HG02840 (cell line): ENCODE measurements around the gene XXYLT1.

Experiments
- ATAC-seq: cut with Tn5 transposase; IDR thresholded peaks from one replicate; pipeline ENCODE4 v1.9.1; 2021; ENCODE audit warnings: mild to moderate bottlenecking, moderate library complexity, moderate number of reproducible peaks; ENCODE audit not compliant: unreplicated experiment, low FRiP score

The XXYLT1 gene

GRCh38 chr3:195155570-195156241, 115.3 kb downstream of the XXYLT1 start:
- ATAC-seq = no peak

GRCh38 chr3:195154793-195155535, 116.0 kb downstream of the XXYLT1 start:
- no peak for ATAC-seq

GRCh38 chr3:195154111-195154791, 116.7 kb downstream of the XXYLT1 start:
- ATAC-seq = no peak

- ATAC-seq = no peak
These were observed 117.3 kb downstream of the XXYLT1 start for GRCh38 chr3:195153653-195154052.

GRCh38 chr3:195153130-195153529, 117.8 kb downstream of the XXYLT1 start:
- ATAC-seq = no peak

GRCh38 chr3:195151866-195152541, 119.0 kb downstream of the XXYLT1 start:
- no peak for ATAC-seq

GRCh38 chr3:195151402-195151801, 119.6 kb downstream of the XXYLT1 start:
- no peak for ATAC-seq

GRCh38 chr3:195150181-195151118, 120.5 kb downstream of the XXYLT1 start:
- ATAC-seq = no peak

GRCh38 chr3:195149292-195150030, 121.5 kb downstream of the XXYLT1 start:
- no peak for ATAC-seq

- ATAC-seq = no peak
These were observed 122.4 kb downstream of the XXYLT1 start for GRCh38 chr3:195148549-195148948.

GRCh38 chr3:195147649-195148080, 123.3 kb downstream of the XXYLT1 start:
- peak; percentile 75 for ATAC-seq

GRCh38 chr3:195146131-195146530, 124.8 kb downstream of the XXYLT1 start:
- ATAC-seq = no peak

- no peak for ATAC-seq
These were observed 125.4 kb downstream of the XXYLT1 start for GRCh38 chr3:195145579-195145978.

GRCh38 chr3:195143221-195143620, 127.7 kb downstream of the XXYLT1 start:
- no peak for ATAC-seq

GRCh38 chr3:195142519-195142918, 128.4 kb downstream of the XXYLT1 start:
- no peak for ATAC-seq

GRCh38 chr3:195140816-195141793, 129.9 kb downstream of the XXYLT1 start:
- no peak for ATAC-seq

- ATAC-seq = no peak
These were observed 130.5 kb downstream of the XXYLT1 start for GRCh38 chr3:195140410-195140809.

GRCh38 chr3:195139876-195140240, 131.1 kb downstream of the XXYLT1 start:
- no peak for ATAC-seq
